ENCODE results near the gene KIAA1549. TPM values are rescaled to one million over a fixed set of nuclear protein-coding genes. Genes with fewer than 3 reads are reported as not detected.

The KIAA1549 gene
- total and polyA plus RNA-seq, 9 of the 15 experiments (the other 6 are each of a cell fraction or from before 2014, with no cell fraction given), result 0.01 to 0.29 (median 0.07) TPM

- TF ChIP-seq ZNF512 (tag; IDR thresholded peaks at IDR 0.05) (no peak), PRDM10 (IDR thresholded peaks at IDR 0.05; ENCODE audit: partially characterized antibody) (no peak), ZFX (CRISPR knock-in tag; IDR thresholded peaks at IDR 0.05) (no peak), ZNF668 (CRISPR knock-in tag; IDR thresholded peaks at IDR 0.05) (no peak), FOXJ2 (tag; IDR thresholded peaks at IDR 0.05) (no peak), CREBBP (IDR thresholded peaks at IDR 0.05; ENCODE audit: low read depth, low read length) (no peak), ZNF584 (CRISPR knock-in tag; IDR thresholded peaks at IDR 0.05; ENCODE audit: low read depth) (no peak), TSC22D4 (tag; IDR thresholded peaks at IDR 0.05) (no peak), PCBP1 (IDR thresholded peaks at IDR 0.05; ENCODE audit: low read depth, low read length, poor library complexity, severe bottlenecking) (no peak), BHLHE40 (IDR thresholded peaks at IDR 0.05; ENCODE audit: low read length) (peak; percentile 46), IRF2 (CRISPR knock-in tag; IDR thresholded peaks at IDR 0.05) (no peak), GABPB1 (CRISPR knock-in tag; IDR thresholded peaks at IDR 0.05) (no peak), KAT7 (CRISPR knock-in tag; IDR thresholded peaks at IDR 0.05; ENCODE audit: borderline replicate concordance) (no peak), STAG1 (CRISPR knock-in tag; IDR thresholded peaks at IDR 0.05; ENCODE audit: borderline replicate concordance) (no peak), UBTF (IDR thresholded peaks at IDR 0.05; ENCODE audit: borderline replicate concordance in 1 of 2, low read depth in 2 of 2, low read length in 2 of 2) (no peak), CREB1 (IDR thresholded peaks at IDR 0.05) (no peak), CREB1 (CRISPR knock-in tag; IDR thresholded peaks at IDR 0.05) (no peak), RAD21 (CRISPR knock-in tag; conservative IDR thresholded peaks at IDR 0.05 in 1 of 2, IDR thresholded peaks at IDR 0.05 in 1 of 2) (no peak), MNT (conservative IDR thresholded peaks at IDR 0.05) (no peak), CHD2 (IDR thresholded peaks at IDR 0.05; ENCODE audit: low read depth, low read length) (no peak), EZH2 (IDR thresholded peaks at IDR 0.05; ENCODE audit: borderline replicate concordance, low read depth, low read length) (no peak)
Observed at GRCh38 chr7:138875794-138876193, 105.4 kb downstream of the KIAA1549 start (continued).
